Spinal cord (tissue), 10 donors: ENCODE measurements around the gene XG. TPM values are rescaled to one million over a fixed set of nuclear protein-coding genes. Genes with fewer than 3 reads are reported as not detected.
"Not testable (repeated sequence)": the region's sequence is repeated elsewhere in the genome, so short reads cannot be mapped to it uniquely, and the experiment has no call there.

Experiments
- DNase-seq, 6 donors: peaks; one replicate each; pipeline versions ENCODE4 v3.0.0 to v3.0.0-alpha.2; 2013 to 2015; ENCODE audit warnings: low spot score in 6 of 6, low read depth in 4 of 6
- H3K27ac ChIP-seq: one replicate; pipeline ENCODE4 v1.5.1; 2013; ENCODE audit warnings: low read depth, low read length, control low read depth
- H3K27me3 ChIP-seq: one replicate; pipeline ENCODE4 v1.6.1; 2013; ENCODE audit warnings: low read length; ENCODE audit not compliant: control insufficient read depth, insufficient read depth
- H3K36me3 ChIP-seq: one replicate; pipeline ENCODE4 v1.6.1; 2013; ENCODE audit warnings: low read length; ENCODE audit not compliant: control insufficient read depth, insufficient read depth
- H3K4me1 ChIP-seq: one replicate; pipeline ENCODE4 v1.6.1; 2013; ENCODE audit warnings: low read length; ENCODE audit not compliant: control insufficient read depth, insufficient read depth
- H3K4me3 ChIP-seq: one replicate; pipeline ENCODE4 v1.5.1; 2013; ENCODE audit warnings: low read depth, low read length, control low read depth
- H3K9me3 ChIP-seq: one replicate; pipeline ENCODE4 v1.6.1; 2013; ENCODE audit warnings: low read length; ENCODE audit not compliant: control insufficient read depth, insufficient read depth
- WGBS: methylation state at CpG from one replicate; pipeline ENCODE4 v1.1.5; 2013; ENCODE audit warnings: missing lambda C conversion rate; ENCODE audit not compliant: insufficient coverage; 5-methylcytosine and 5-hydroxymethylcytosine counted together
- polyA plus RNA-seq, 2 donors: library from polyadenylated mRNA; unstranded; fragments of 120-200 nt; gene quantifications; one replicate each; pipeline ENCODE4 v1.2.1, GENCODE V29; 2013; ENCODE audit not compliant: insufficient read length in 2 of 2
- total RNA-seq, 2 donors: library from RNA; depleted of rRNA in 1 of 2; stranded (reverse); fragments of 120-200 nt in 1 of 2; fragments of >200 nt in 1 of 2; gene quantifications; one replicate each; pipeline versions ENCODE4 v1.2.3 to v1.2.4, GENCODE V29; 2013 to 2014
- donor health status: healthy.

Gene XG
- total and polyA plus RNA-seq, 4 donors, result 0.11 to 0.51 (median 0.30) TPM; not detected in 1

DNA sequence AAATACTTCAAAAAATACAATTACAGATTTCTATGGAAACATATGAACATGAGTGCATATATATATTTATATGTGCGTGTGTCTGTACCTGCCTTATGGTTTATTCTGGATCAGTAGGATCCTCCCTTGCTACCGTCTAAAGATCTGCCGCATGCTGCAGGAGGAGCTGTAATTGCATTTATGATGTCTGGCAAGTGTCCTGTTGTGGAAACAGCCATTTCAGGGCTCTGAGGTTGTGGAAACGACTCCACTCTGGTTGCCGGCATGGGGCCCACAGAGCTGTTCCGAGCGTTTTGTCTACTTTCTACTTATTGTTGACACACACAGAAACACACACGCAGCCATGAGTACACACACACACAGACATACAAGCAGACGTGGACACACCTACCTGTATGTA is 39.4 kb upstream of the XG start:
- Histone ChIP-seq H3K36me3 (peaks cover 11% of the 10 kb centered on the region), H3K27me3 (peaks cover 2% of the 10 kb centered on the region), H3K9me3 (no peaks in the 10 kb centered on the region), H3K4me3 (no peak overlapping the region), H3K27ac (no peak overlapping the region), H3K4me1 (peaks cover 19% of the 10 kb centered on the region)
- WGBS, result 78% methylated on average over 7 of the region's 9 CpGs
- DNase-seq, result no peak

DNA sequence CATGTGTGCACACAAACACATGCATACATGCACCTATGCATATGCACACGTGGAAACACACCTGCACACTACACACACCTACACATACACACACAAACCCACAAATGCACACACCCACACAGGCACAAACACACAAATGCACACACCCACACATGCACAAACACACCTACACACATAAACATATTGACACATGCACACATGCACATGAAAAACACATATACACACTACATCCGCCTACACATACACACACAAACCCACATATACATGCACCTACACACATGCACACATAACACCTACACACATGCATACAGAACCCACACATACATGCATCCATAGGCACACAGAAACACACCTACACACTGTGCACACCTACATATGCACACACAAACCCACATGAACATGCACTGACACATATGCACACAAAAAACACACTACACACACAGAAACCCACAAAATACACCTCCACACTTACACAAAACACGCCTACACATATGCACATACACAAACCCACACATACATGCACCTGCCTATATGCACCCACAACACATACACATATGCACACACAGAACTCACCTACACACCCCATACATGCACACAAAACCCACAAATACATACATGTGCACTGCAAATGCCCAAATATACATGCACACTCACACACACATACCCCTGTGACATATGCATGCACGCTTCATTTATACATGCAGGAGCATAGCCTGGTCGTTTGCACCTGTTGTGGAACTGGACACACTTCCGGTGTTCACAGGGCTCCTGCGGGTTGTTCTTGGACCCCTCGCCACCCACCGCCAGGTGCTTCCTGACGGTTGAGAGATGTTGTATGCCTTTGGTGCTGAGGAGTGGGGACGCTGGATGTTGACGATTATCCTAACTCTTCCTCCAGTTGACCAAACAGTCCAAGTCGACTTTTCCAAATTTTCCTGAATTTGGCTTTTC is 38.7 kb upstream of the XG start:
- Histone ChIP-seq H3K9me3 (no peaks in the 10 kb centered on the region), H3K4me1 (peaks cover 12% of the 10 kb centered on the region), H3K27me3 (no peaks in the 10 kb centered on the region), H3K4me3 (no peak overlapping the region), H3K27ac (no peak overlapping the region), H3K36me3 (peaks cover 15% of the 10 kb centered on the region)
- DNase-seq, result no peak
- WGBS, result 95% methylated on average over 11 of the region's 13 CpGs

DNA sequence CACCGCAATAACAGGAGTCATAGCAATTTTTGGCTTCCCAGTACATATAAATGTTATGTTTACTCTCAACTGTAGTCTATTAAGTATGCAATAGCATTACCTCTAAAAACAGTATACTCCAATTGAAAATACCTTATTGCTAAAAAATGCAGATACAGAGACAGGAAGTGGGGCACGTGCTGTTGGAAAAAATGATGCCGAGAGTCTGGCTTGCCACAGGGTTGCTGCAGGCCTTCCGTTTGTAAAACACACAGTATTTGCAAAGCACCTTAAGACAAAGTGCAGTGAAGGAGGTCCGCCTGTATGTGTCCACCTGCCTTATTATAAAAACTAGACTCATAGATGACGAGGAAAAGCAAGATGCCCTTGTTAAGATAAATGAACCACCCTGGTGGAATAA is 37.3 kb upstream of the XG start:
- no peak for DNase-seq
- no CpG with 5 or more reads among the region's 6 CpGs for WGBS
- Histone ChIP-seq H3K9me3 (no peaks in the 10 kb centered on the region), H3K4me3 (no peak overlapping the region), H3K27me3 (no peaks in the 10 kb centered on the region), H3K36me3 (peaks cover 16% of the 10 kb centered on the region), H3K27ac (no peak overlapping the region), H3K4me1 (peaks cover 6% of the 10 kb centered on the region)

- Histone ChIP-seq H3K4me1 (peaks cover under 1% of the 10 kb centered on the region), H3K27me3 (no peaks in the 10 kb centered on the region), H3K36me3 (peaks cover 16% of the 10 kb centered on the region), H3K27ac (no peak overlapping the region), H3K4me3 (no peak overlapping the region), H3K9me3 (no peaks in the 10 kb centered on the region)
- no peak for DNase-seq
- 95% methylated on average over 9 of the region's 11 CpGs for WGBS
Observed at GRCh38 chrX:2715066-2715600, 36.7 kb upstream of the XG start.

DNA sequence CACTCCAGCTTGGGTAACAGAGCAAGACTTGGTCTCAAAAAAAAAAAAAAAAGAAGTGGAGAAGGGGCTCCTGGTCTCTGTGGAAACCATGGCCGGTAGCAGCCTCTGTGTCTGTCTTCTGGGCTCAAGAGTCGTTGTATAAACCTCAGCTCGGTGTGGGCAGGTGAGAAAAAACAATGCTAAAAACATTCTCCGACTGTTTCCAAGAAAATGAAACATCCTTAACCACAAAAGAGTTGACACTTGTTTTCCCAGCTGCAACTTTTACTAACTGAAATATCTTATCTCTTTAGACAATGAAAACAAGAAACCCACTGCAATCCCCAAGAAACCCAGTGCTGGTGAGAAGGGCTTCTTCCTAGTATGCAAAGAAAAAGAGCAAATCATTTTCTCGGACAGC is 34.5 kb upstream of the XG start:
- Histone ChIP-seq H3K4me3 (no peak overlapping the region), H3K9me3 (no peaks in the 10 kb centered on the region), H3K27me3 (no peaks in the 10 kb centered on the region), H3K36me3 (peaks cover 16% of the 10 kb centered on the region), H3K27ac (no peak overlapping the region), H3K4me1 (no peaks in the 10 kb centered on the region)
- WGBS, result 80% methylated on average over 1 of the region's 5 CpGs
- DNase-seq, result no peak

DNA sequence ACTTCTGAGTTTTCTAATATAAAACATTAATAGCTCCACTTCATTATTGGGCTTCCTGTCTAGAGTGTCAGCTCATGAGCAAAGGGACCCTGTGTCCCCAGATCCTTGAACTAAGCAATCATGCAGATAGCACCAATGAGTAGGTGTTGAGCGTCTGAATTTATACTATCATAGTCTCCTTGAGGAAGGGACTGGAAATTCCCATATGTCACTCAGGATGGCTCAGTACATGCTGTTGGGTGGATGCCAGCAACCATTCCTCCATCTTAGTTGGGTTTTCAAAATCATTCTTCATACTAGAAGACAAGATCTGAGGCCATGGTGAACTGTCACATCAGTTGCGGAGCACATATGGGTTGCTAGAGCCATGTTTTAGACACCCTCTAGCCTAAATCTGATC is 33.0 kb upstream of the XG start:
- Histone ChIP-seq H3K36me3 (peaks cover 23% of the 10 kb centered on the region), H3K27ac (no peak overlapping the region)
- WGBS, result no CpG with 5 or more reads among the region's 2 CpGs

GRCh38 chrX:2719774-2720447 is 31.9 kb upstream of the XG start:
- Histone ChIP-seq H3K4me1 (no peaks in the 10 kb centered on the region), H3K36me3 (peaks cover 24% of the 10 kb centered on the region), H3K4me3 (no peak overlapping the region), H3K27ac (no peak overlapping the region), H3K9me3 (no peaks in the 10 kb centered on the region), H3K27me3 (no peaks in the 10 kb centered on the region)
- 100% methylated on average over 1 of the region's 10 CpGs for WGBS
- DNase-seq, result no peak

More for the DNA sequence above, 33.0 kb upstream of the XG start:
- DNase-seq, result no peak
- Histone ChIP-seq H3K9me3 (no peaks in the 10 kb centered on the region), H3K27me3 (no peaks in the 10 kb centered on the region), H3K4me3 (no peak overlapping the region), H3K4me1 (no peaks in the 10 kb centered on the region)

DNA sequence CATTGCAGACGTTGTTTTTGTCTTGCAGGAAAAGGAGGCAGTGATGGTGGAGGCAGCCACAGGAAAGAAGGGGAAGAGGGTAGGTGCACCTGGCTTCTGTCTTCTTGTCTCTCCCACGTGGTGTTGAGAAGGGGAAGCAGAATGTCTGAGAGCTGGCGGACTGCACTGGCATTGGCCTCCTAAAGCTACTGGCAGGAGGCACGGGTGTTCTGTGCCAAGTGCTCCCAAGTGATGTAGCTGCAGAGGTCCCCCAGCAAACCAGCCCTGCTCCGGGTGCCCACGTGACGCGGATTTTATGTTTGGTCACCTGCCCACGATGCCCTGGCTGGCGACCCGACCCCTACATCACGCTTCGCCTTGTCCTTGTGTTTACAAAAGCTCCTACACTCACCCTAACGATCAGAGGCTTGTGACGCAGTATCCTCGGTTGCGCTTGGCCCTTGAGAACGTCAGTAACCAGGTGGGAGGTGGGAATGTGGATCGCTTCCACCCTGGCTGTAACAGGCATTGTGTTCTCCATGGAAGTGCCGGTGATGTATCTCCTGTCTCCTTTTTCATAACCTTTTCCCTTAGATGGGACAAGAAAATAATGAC is 28.5 kb upstream of the XG start:
- no peaks in the 10 kb centered on the region for H3K4me1 ChIP-seq
- 82% methylated on average over 16 of the region's 20 CpGs for WGBS
- no peaks in the 10 kb centered on the region for H3K9me3 ChIP-seq
- H3K27ac ChIP-seq, result no peak overlapping the region
- peaks cover 25% of the 10 kb centered on the region for H3K36me3 ChIP-seq
- no peak overlapping the region for H3K4me3 ChIP-seq
- H3K27me3 ChIP-seq, result no peaks in the 10 kb centered on the region
- DNase-seq, result no peak

- peaks cover 27% of the 10 kb centered on the region for H3K36me3 ChIP-seq
- not testable (repeated sequence) for H3K4me1 ChIP-seq, H3K4me3 ChIP-seq, H3K9me3 ChIP-seq, H3K27me3 ChIP-seq, DNase-seq, H3K27ac ChIP-seq
- 92% methylated on average over 4 of the region's 11 CpGs for WGBS
Observed at GRCh38 chrX:2727264-2727663, 24.6 kb upstream of the XG start.
